ENCODE measurements around the gene BCKDHB.

BCKDHB gene

DNA sequence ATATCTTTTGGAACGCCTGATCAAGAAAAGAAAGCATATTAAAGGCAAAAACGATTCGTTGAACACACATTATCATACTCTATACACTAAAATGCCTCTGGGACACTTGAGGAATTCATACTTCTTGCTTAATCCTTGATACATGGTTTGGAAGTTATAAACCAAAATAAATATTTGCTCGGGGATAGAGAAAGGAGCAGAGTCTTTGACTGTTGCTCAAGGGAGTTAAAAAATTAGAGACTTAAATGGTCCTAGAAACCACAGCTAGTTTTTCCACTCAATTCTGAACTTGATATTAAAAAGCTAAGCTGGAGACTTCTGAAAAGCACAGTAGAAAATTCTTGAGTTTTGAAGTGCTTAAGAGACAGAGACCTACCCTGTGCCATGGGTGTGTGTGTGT, 98.9 kb downstream of the BCKDHB start:
- H3K4ac ChIP-seq (ENCODE audit: low read depth, low read length) = no peak overlapping the region

DNA sequence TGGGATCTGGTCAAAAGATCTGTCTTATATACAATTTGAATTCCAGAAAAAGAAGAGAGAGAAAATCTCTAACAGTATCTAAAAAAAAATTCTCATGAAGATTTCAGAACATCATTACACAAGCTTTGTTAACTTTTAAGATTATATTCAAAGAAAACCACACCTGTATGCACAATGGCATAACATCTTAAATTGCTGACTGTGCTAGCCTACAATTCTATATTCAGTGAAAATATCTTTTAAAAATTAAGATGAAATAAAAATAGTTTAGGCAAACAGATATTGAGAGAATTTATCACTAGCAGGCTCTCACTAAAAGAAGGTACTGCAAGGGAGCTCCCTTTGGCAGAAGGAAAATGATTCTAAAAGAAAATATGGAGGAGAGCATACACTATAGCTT, 100.3 kb downstream of the BCKDHB start:
- no peak overlapping the region for H3K4me3 ChIP-seq (ENCODE audit: low read depth, low read length)
- no peak overlapping the region for H2BK5ac ChIP-seq (ENCODE audit: low read depth, low read length, poor library complexity)

More for the DNA sequence above, 98.9 kb downstream of the BCKDHB start:
- DNase-seq = no peak
- Histone ChIP-seq H2BK5ac (ENCODE audit: low read depth, low read length, poor library complexity) (no peak overlapping the region), H3K4me3 (ENCODE audit: low read depth, low read length) (no peak overlapping the region), H4K91ac (ENCODE audit: low read depth, low read length) (no peak overlapping the region), H4K8ac (ENCODE audit: low read depth, low read length) (no peak overlapping the region), H2BK12ac (ENCODE audit: low read length) (no peak overlapping the region), H3K36me3 (ENCODE audit: control insufficient read depth in 1 of 2, insufficient read depth in 2 of 2, low read length in 2 of 2) (no peaks in the 10 kb centered on the region), H3K79me2 (ENCODE audit: control insufficient read depth, insufficient read depth, low read length, poor library complexity) (no peaks in the 10 kb centered on the region), H3K14ac (ENCODE audit: low read length) (no peak overlapping the region), H3K27ac (ENCODE audit: low read depth, low read length) (no peak overlapping the region), H3K9me3 (ENCODE audit: insufficient read depth, low read depth, low read length) (no peaks in the 10 kb centered on the region), H3K27me3 (ENCODE audit: insufficient read depth, low read length) (no peaks in the 10 kb centered on the region), H3K4me1 (ENCODE audit: control insufficient read depth in 1 of 2, insufficient read depth in 2 of 2, low read length in 2 of 2) (no peaks in the 10 kb centered on the region), H2BK120ac (ENCODE audit: insufficient read depth, low read length, poor library complexity) (no peak overlapping the region), H3K79me1 (ENCODE audit: low read length) (no peaks in the 10 kb centered on the region), H3K4me2 (ENCODE audit: low read length) (no peak overlapping the region), H3K9ac (ENCODE audit: low read length) (no peak overlapping the region), H4K12ac (ENCODE audit: low read depth, low read length) (no peak overlapping the region), H3K23ac (ENCODE audit: low read length) (no peak overlapping the region), H3K18ac (ENCODE audit: low read length) (no peak overlapping the region), H2AK5ac (ENCODE audit: low read length) (no peak overlapping the region), H2AFZ (ENCODE audit: insufficient read depth, low read length, poor library complexity) (no peak overlapping the region)
- WGBS (ENCODE audit: extremely low coverage, insufficient coverage, insufficient read length) = no CpG with 5 or more reads among the region's 4 CpGs

DNA sequence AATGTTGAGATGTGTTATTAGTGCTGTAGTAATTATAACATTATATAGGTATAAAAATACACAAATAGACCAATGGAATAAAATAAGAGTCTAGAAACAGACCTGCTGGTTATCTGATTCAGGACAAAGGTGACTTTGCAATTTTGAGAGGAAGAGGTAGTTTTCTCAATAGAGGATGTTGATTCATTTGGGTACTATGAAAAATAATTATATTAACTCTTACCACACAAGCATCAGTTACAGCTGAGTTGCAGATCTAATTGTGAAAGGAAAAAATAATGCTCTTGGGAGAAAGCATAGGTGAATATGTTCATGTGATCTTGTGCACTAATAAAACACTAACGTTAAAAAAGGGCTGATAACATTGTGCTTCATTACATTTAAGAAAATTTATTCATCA, 103.0 kb downstream of the BCKDHB start:
- Histone ChIP-seq H3K36me3 (ENCODE audit: control insufficient read depth in 1 of 2, insufficient read depth in 2 of 2, low read length in 2 of 2) (no peaks in the 10 kb centered on the region), H4K12ac (ENCODE audit: low read depth, low read length) (no peak overlapping the region), H3K23ac (ENCODE audit: low read length) (no peak overlapping the region), H3K18ac (ENCODE audit: low read length) (no peak overlapping the region), H3K4me3 (ENCODE audit: low read depth, low read length) (no peak overlapping the region), H4K91ac (ENCODE audit: low read depth, low read length) (no peak overlapping the region), H3K4ac (ENCODE audit: low read depth, low read length) (no peak overlapping the region), H3K14ac (ENCODE audit: low read length) (no peak overlapping the region), H2BK12ac (ENCODE audit: low read length) (no peak overlapping the region), H3K4me2 (ENCODE audit: low read length) (no peak overlapping the region), H2AK5ac (ENCODE audit: low read length) (no peak overlapping the region), H3K4me1 (ENCODE audit: control insufficient read depth in 1 of 2, insufficient read depth in 2 of 2, low read length in 2 of 2) (peaks cover 3 to 12% of the 10 kb centered on the region in 2 experiments), H3K27me3 (ENCODE audit: insufficient read depth, low read length) (no peaks in the 10 kb centered on the region), H2AFZ (ENCODE audit: insufficient read depth, low read length, poor library complexity) (no peak overlapping the region), H3K9ac (ENCODE audit: low read length) (no peak overlapping the region), H3K79me1 (ENCODE audit: low read length) (peaks cover 3% of the 10 kb centered on the region), H3K9me3 (ENCODE audit: insufficient read depth, low read depth, low read length) (no peaks in the 10 kb centered on the region), H2BK120ac (ENCODE audit: insufficient read depth, low read length, poor library complexity) (no peak overlapping the region), H3K27ac (ENCODE audit: low read depth, low read length) (no peak overlapping the region), H3K79me2 (ENCODE audit: control insufficient read depth, insufficient read depth, low read length, poor library complexity) (no peaks in the 10 kb centered on the region), H4K8ac (ENCODE audit: low read depth, low read length) (no peak overlapping the region), H2BK5ac (ENCODE audit: low read depth, low read length, poor library complexity) (no peak overlapping the region)
- DNase-seq = no peak
- no CpG with 5 or more reads among the region's 1 CpG for WGBS (ENCODE audit: extremely low coverage, insufficient coverage, insufficient read length)

More for the DNA sequence above, 100.3 kb downstream of the BCKDHB start:
- H3K27me3 ChIP-seq (ENCODE audit: insufficient read depth, low read length) = no peaks in the 10 kb centered on the region
- H4K12ac ChIP-seq (ENCODE audit: low read depth, low read length) = no peak overlapping the region
- H2BK12ac ChIP-seq (ENCODE audit: low read length) = no peak overlapping the region
- no peak overlapping the region for H3K18ac ChIP-seq (ENCODE audit: low read length)
- no peak overlapping the region for H3K4ac ChIP-seq (ENCODE audit: low read depth, low read length)
- no peak overlapping the region for H3K9ac ChIP-seq (ENCODE audit: low read length)
- H3K23ac ChIP-seq (ENCODE audit: low read length) = no peak overlapping the region
- H3K14ac ChIP-seq (ENCODE audit: low read length) = no peak overlapping the region
- H3K27ac ChIP-seq (ENCODE audit: low read depth, low read length) = no peak overlapping the region
- no peaks in the 10 kb centered on the region for H3K79me2 ChIP-seq (ENCODE audit: control insufficient read depth, insufficient read depth, low read length, poor library complexity)
- no peaks in the 10 kb centered on the region for H3K36me3 ChIP-seq (ENCODE audit: control insufficient read depth in 1 of 2, insufficient read depth in 2 of 2, low read length in 2 of 2)
- no peak for DNase-seq
- no peaks in the 10 kb centered on the region for H3K9me3 ChIP-seq (ENCODE audit: insufficient read depth, low read depth, low read length)
- H3K4me1 ChIP-seq (ENCODE audit: control insufficient read depth in 1 of 2, insufficient read depth in 2 of 2, low read length in 2 of 2) = peaks cover 0 to 3% of the 10 kb centered on the region in 2 experiments
- no peak overlapping the region for H2AFZ ChIP-seq (ENCODE audit: insufficient read depth, low read length, poor library complexity)
- H4K8ac ChIP-seq (ENCODE audit: low read depth, low read length) = no peak overlapping the region
- H3K4me2 ChIP-seq (ENCODE audit: low read length) = no peak overlapping the region
- H4K91ac ChIP-seq (ENCODE audit: low read depth, low read length) = no peak overlapping the region
- H2BK120ac ChIP-seq (ENCODE audit: insufficient read depth, low read length, poor library complexity) = no peak overlapping the region
- no peak overlapping the region for H2AK5ac ChIP-seq (ENCODE audit: low read length)
- H3K79me1 ChIP-seq (ENCODE audit: low read length) = peaks cover 3% of the 10 kb centered on the region

DNA sequence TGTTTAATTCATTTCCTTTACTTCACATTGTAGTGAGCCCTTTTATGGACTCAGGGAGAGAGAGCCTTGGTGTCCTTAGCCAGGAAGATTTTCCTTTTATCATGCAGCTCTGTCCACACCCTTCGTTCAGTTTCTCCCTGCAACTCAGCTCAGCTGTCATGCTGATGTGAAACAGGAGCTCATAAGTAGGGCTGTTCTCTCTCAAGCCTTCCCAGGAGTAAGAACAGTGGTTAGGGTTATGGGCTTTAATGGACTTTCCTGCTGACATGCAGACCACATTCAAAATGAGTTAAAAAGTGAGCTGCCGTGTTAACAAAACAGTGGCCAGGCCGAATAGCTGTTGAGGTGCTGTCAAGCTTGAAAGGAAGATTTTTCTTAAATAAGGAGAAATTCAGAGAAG, 104.1 kb downstream of the BCKDHB start:
- Histone ChIP-seq H4K8ac (ENCODE audit: low read depth, low read length) (no peak overlapping the region), H3K27ac (ENCODE audit: low read depth, low read length) (peak overlapping the region; percentile 85), H3K4ac (ENCODE audit: low read depth, low read length) (no peak overlapping the region), H3K36me3 (ENCODE audit: control insufficient read depth in 1 of 2, insufficient read depth in 2 of 2, low read length in 2 of 2) (peaks cover 0 to under 1% of the 10 kb centered on the region in 2 experiments), H2AK5ac (ENCODE audit: low read length) (no peak overlapping the region), H3K27me3 (ENCODE audit: insufficient read depth, low read length) (no peaks in the 10 kb centered on the region), H3K14ac (ENCODE audit: low read length) (no peak overlapping the region), H2BK12ac (ENCODE audit: low read length) (no peak overlapping the region), H3K79me1 (ENCODE audit: low read length) (peaks cover 3% of the 10 kb centered on the region), H3K79me2 (ENCODE audit: control insufficient read depth, insufficient read depth, low read length, poor library complexity) (no peaks in the 10 kb centered on the region), H2AFZ (ENCODE audit: insufficient read depth, low read length, poor library complexity) (no peak overlapping the region), H4K12ac (ENCODE audit: low read depth, low read length) (no peak overlapping the region), H2BK120ac (ENCODE audit: insufficient read depth, low read length, poor library complexity) (no peak overlapping the region), H3K9me3 (ENCODE audit: insufficient read depth, low read depth, low read length) (no peaks in the 10 kb centered on the region), H2BK5ac (ENCODE audit: low read depth, low read length, poor library complexity) (no peak overlapping the region), H4K91ac (ENCODE audit: low read depth, low read length) (no peak overlapping the region), H3K4me2 (ENCODE audit: low read length) (no peak overlapping the region), H3K18ac (ENCODE audit: low read length) (no peak overlapping the region), H3K9ac (ENCODE audit: low read length) (no peak overlapping the region), H3K4me1 (ENCODE audit: control insufficient read depth in 1 of 2, insufficient read depth in 2 of 2, low read length in 2 of 2) (peaks cover 3 to 12% of the 10 kb centered on the region in 2 experiments), H3K23ac (ENCODE audit: low read length) (no peak overlapping the region), H3K4me3 (ENCODE audit: low read depth, low read length) (no peak overlapping the region)
- no CpG with 5 or more reads among the region's 3 CpGs for WGBS (ENCODE audit: extremely low coverage, insufficient coverage, insufficient read length)
- no peak for DNase-seq
